HL-60/S4 treated with phorbol 12-myristate 13-acetate at 8.2 ng/mL for 4 days and 3 days (cell line): Measurements from ENCODE around the gene NAA38.

Source experiments
- in situ Hi-C: fragments of 300-500 bp; cut with MboI; formaldehyde crosslinking; loops from 2 replicates; pipeline ENCODE4 v1.15.0; 2022; ENCODE audit warnings: low sequenced_read_pairs

Gene NAA38

GRCh38 chr17:7842380-7843256 is 14.7 kb downstream of the NAA38 start:
- in situ Hi-C loops, result loop anchor here (25.0 kb wide), 1 partner anchor 255 kb away; the partner anchor contains the start of genes CD68, MPDU1 and SOX15

- in situ Hi-C loops, result loop anchor here (25.0 kb wide), 1 partner anchor 255 kb away; the partner anchor contains the start of genes CD68, MPDU1 and SOX15
Measured at GRCh38 chr17:7841915-7842379, 15.4 kb downstream of the NAA38 start.

GRCh38 chr17:7841396-7841914 is 15.9 kb downstream of the NAA38 start:
- in situ Hi-C loops, result loop anchor here (25.0 kb wide), 1 partner anchor 254 kb away; the partner anchor contains the start of genes CD68, MPDU1 and SOX15

- in situ Hi-C loops, result loop anchor here (25.0 kb wide), 1 partner anchor 254 kb away; the partner anchor contains the start of genes CD68, MPDU1 and SOX15
Measured at GRCh38 chr17:7840875-7841274, 16.5 kb downstream of the NAA38 start.

GRCh38 chr17:7840441-7840840 is 16.9 kb downstream of the NAA38 start:
- in situ Hi-C loops, result loop anchor here (25.0 kb wide), 1 partner anchor 253 kb away; the partner anchor contains the start of genes CD68, MPDU1 and SOX15

- in situ Hi-C loops, result loop anchor here (25.0 kb wide), 1 partner anchor 253 kb away; the partner anchor contains the start of genes CD68, MPDU1 and SOX15
Measured at GRCh38 chr17:7839876-7840261, 17.5 kb downstream of the NAA38 start.

- in situ Hi-C loops, result loop anchor here (25.0 kb wide), 1 partner anchor 252 kb away; the partner anchor contains the start of genes CD68, MPDU1 and SOX15
Measured at GRCh38 chr17:7839190-7839875, 18.0 kb downstream of the NAA38 start.

- in situ Hi-C loops, result loop anchor here (25.0 kb wide), 1 partner anchor 251 kb away; the partner anchor contains the start of genes CD68, MPDU1 and SOX15
Measured at GRCh38 chr17:7838090-7839075, 19.0 kb downstream of the NAA38 start.

- in situ Hi-C loops, result loop anchor here (25.0 kb wide), 1 partner anchor 250 kb away; the partner anchor contains the start of genes CD68, MPDU1 and SOX15
Measured at GRCh38 chr17:7837408-7838088, 19.8 kb downstream of the NAA38 start.

- in situ Hi-C loops, result loop anchor here (25.0 kb wide), 1 partner anchor 250 kb away; the partner anchor contains the start of genes CD68, MPDU1 and SOX15
Measured at GRCh38 chr17:7836596-7837407, 20.6 kb downstream of the NAA38 start.

GRCh38 chr17:7835814-7836595 is 21.4 kb downstream of the NAA38 start:
- in situ Hi-C loops, result loop anchor here (25.0 kb wide), 1 partner anchor 249 kb away; the partner anchor contains the start of genes CD68, MPDU1 and SOX15

GRCh38 chr17:7834957-7835813 is 22.2 kb downstream of the NAA38 start:
- in situ Hi-C loops, result loop anchor here (25.0 kb wide), 1 partner anchor 248 kb away; the partner anchor contains the start of genes CD68, MPDU1 and SOX15

GRCh38 chr17:7834542-7834956 is 22.8 kb downstream of the NAA38 start:
- in situ Hi-C loops, result loop anchor here (25.0 kb wide), 1 partner anchor 247 kb away; the partner anchor contains the start of genes CD68, MPDU1 and SOX15

GRCh38 chr17:7833795-7834541 is 23.4 kb downstream of the NAA38 start, which contains the start of gene KDM6B:
KDM6B (plus strand) TSS chr17:7834217; CDS start chr17:7845555, 11,338 bp downstream.
- in situ Hi-C loops, result loop anchor here (25.0 kb wide), 1 partner anchor 247 kb away; the partner anchor contains the start of genes CD68, MPDU1 and SOX15
